Adrenal gland (tissue), 12 donors: Measurements from ENCODE around the gene ARHGAP20. TPM values are rescaled to one million over a fixed set of nuclear protein-coding genes. Genes with fewer than 3 reads are reported as not detected.

Experiments used
- DNase-seq, 7 donors: peaks; one replicate each; pipeline ENCODE4 v3.0.0-alpha.2; 2019 to 2020
- H3K27ac ChIP-seq, 5 donors: fragments of 200-600 bp; sonication (generic) in 4 of 5; 1 replicate in 3 of 5; 2 replicates in 2 of 5; pipeline versions ENCODE4 v1.5.1 to v1.8.0; 2016 to 2020; ENCODE audit warnings: mild to moderate bottlenecking in 1 of 5
- H3K27me3 ChIP-seq: fragments of 200-600 bp; 2 replicates; pipeline ENCODE4 v1.8.0; 2021
- H3K36me3 ChIP-seq, 2 donors: fragments of 200-600 bp; replicated peaks in 1 of 2; 1 replicate in 1 of 2; 2 replicates in 1 of 2; pipeline versions ENCODE4 v1.5.1 to v1.8.0; 2018 to 2022
- H3K4me1 ChIP-seq, 2 donors: fragments of 200-600 bp; replicated peaks in 1 of 2; 1 replicate in 1 of 2; 2 replicates in 1 of 2; pipeline versions ENCODE4 v1.5.1 to v1.8.0; 2018 to 2021
- H3K4me3 ChIP-seq, 4 donors: fragments of 200-600 bp; sonication (generic) in 3 of 4; one replicate each; pipeline ENCODE4 v1.5.1; 2016 to 2018
- H3K9me3 ChIP-seq, 3 donors: fragments of 200-600 bp; sonication (generic) in 1 of 3; replicated peaks in 1 of 3; 1 replicate in 2 of 3; 2 replicates in 1 of 3; pipeline versions ENCODE4 v1.5.1 to v1.8.0; 2016 to 2021
- CTCF ChIP-seq, 6 experiments: fragments of 450-650 bp in 4 of 6; fragments of 200-600 bp in 2 of 6; sonication (generic) in 1 of 6; IDR thresholded peaks; 1 replicate in 5 of 6; 2 replicates in 1 of 6; pipeline versions ENCODE4 v1.5.1 to v1.8.0; 2016 to 2021; ENCODE audit warnings: antibody characterized with exemption in 6 of 6, mild to moderate bottlenecking in 2 of 6, moderate library complexity in 1 of 6
- POLR2A ChIP-seq, 2 donors: fragments of 450-650 bp; IDR thresholded peaks; one replicate each; pipeline ENCODE4 v1.6.1; 2017; ENCODE audit warnings: antibody characterized with exemption in 2 of 2, mild to moderate bottlenecking in 2 of 2, moderate library complexity in 1 of 2
- WGBS, 4 donors: extraction: QIAGEN DNeasy Blood & Tissue Kit in 2 of 4; methylation state at CpG; one replicate each; pipeline versions ENCODE4 v1.1.5 to v1.1.7; 2013 to 2017; 5-methylcytosine and 5-hydroxymethylcytosine counted together
- intact Hi-C, 2 donors: fragments of 100-400 bp; cut with DNase I; formaldehyde crosslinking; loops; one replicate each; pipeline versions ENCODE4 v1.14.1 to v1.15.0; 2022 to 2023
- polyA plus RNA-seq, 3 donors: library from polyadenylated mRNA; stranded (reverse); fragments of 200-250 nt in 2 of 3; fragments of 350-450 nt in 1 of 3; fragmentation: Illumina TruSeq in 1 of 3; extraction: RNeasy Lipid Tissue Mini Kit (QIAGEN cat#74804) in 1 of 3; gene quantifications; one replicate each; pipeline ENCODE4 v1.2.3, GENCODE V29; 2013 to 2014
- total RNA-seq, 9 donors: library from RNA; depleted of rRNA in 4 of 9; stranded (reverse); fragments of >200 nt in 4 of 9; fragments of 120-200 nt in 1 of 9; fragmentation: NEBNext Ultra II Directional in 1 of 9; extraction: Animal tissue kit (Norgen Biotek cat#: 25700) in 1 of 9; gene quantifications; one replicate each; pipeline versions ENCODE4 v1.1.0 to v1.2.4, GENCODE V29; 2013 to 2023
- donor health status: healthy with polysubstance abuse.
- donor health status: Bipolar disorder and iron deficiency.
- donor health status: DM: yes; HTN: yes; CAD: no.
- donor health status: DM: no; HTN: no; CAD: no.
- donor health status: DM: no; HTN: no; CAD: no.
- donor health status: DM: yes; HTN: yes; CAD: no.

ARHGAP20 gene
- total and polyA plus RNA-seq, 12 donors = 0.84 to 8.2 (median 3.7) TPM

GRCh38 chr11:110736171-110736553, 23.9 kb upstream of the ARHGAP20 start:
- Histone ChIP-seq H3K27me3 (no peaks in the 10 kb centered on the region), H3K36me3 (no peaks in the 10 kb centered on the region), H3K9me3 (no peaks in the 10 kb centered on the region), H3K4me1 (no peaks in the 10 kb centered on the region), H3K4me3 (no peak overlapping the region), H3K27ac (no peak overlapping the region)
- no peak for TF ChIP-seq CTCF (IDR thresholded peaks at IDR 0.05)
- no peak for TF ChIP-seq POLR2A (IDR thresholded peaks at IDR 0.05)
- intact Hi-C loops = no loop called here
- DNase-seq = no peak
- WGBS, 4 donors = 65 to 90% (median 80%) methylated on average over 2 of the region's 2 CpGs

GRCh38 chr11:110735455-110736170, 23.4 kb upstream of the ARHGAP20 start:
- Histone ChIP-seq H3K9me3 (no peaks in the 10 kb centered on the region), H3K4me1 (no peaks in the 10 kb centered on the region), H3K36me3 (no peaks in the 10 kb centered on the region), H3K27ac (no peak overlapping the region), H3K4me3 (no peak overlapping the region), H3K27me3 (no peaks in the 10 kb centered on the region)
- no peak for DNase-seq
- TF ChIP-seq CTCF (IDR thresholded peaks at IDR 0.05) (no peak), POLR2A (IDR thresholded peaks at IDR 0.05) (no peak)
- intact Hi-C loops = no loop called here

GRCh38 chr11:110734790-110735189, 22.6 kb upstream of the ARHGAP20 start:
- no peak for DNase-seq
- intact Hi-C loops = no loop called here
- WGBS, 4 donors = 40 to 88% (median 63%) methylated on average over 2 of the region's 2 CpGs

GRCh38 chr11:110730773-110731172, 18.5 kb upstream of the ARHGAP20 start:
- no peaks in the 10 kb centered on the region for H3K27me3 ChIP-seq
- H3K9me3 ChIP-seq = no peaks in the 10 kb centered on the region
- no peaks in the 10 kb centered on the region for H3K4me1 ChIP-seq
- no peak overlapping the region for H3K27ac ChIP-seq
- TF ChIP-seq POLR2A (IDR thresholded peaks at IDR 0.05) = no peak
- TF ChIP-seq CTCF (IDR thresholded peaks at IDR 0.05) = no peak
- intact Hi-C loops = no loop called here
- H3K36me3 ChIP-seq = no peaks in the 10 kb centered on the region
- no peak for DNase-seq
- 85 to 100% (median 85%) methylated on average over 1 of the region's 1 CpG for WGBS, 4 donors
- no peak overlapping the region for H3K4me3 ChIP-seq

More at GRCh38 chr11:110734790-110735189, 22.6 kb upstream of the ARHGAP20 start:
- H3K36me3 ChIP-seq = no peaks in the 10 kb centered on the region
- no peaks in the 10 kb centered on the region for H3K4me1 ChIP-seq
- TF ChIP-seq CTCF (IDR thresholded peaks at IDR 0.05) (no peak), POLR2A (IDR thresholded peaks at IDR 0.05) (no peak)
- no peaks in the 10 kb centered on the region for H3K9me3 ChIP-seq
- no peaks in the 10 kb centered on the region for H3K27me3 ChIP-seq
- no peak overlapping the region for H3K4me3 ChIP-seq
- H3K27ac ChIP-seq = no peak overlapping the region
